ENCODE data around the gene URB2.
"Not testable (repeated sequence)": the region's sequence is repeated elsewhere in the genome, so short reads cannot be mapped to it uniquely, and the experiment has no call there.

URB2 gene

DNA sequence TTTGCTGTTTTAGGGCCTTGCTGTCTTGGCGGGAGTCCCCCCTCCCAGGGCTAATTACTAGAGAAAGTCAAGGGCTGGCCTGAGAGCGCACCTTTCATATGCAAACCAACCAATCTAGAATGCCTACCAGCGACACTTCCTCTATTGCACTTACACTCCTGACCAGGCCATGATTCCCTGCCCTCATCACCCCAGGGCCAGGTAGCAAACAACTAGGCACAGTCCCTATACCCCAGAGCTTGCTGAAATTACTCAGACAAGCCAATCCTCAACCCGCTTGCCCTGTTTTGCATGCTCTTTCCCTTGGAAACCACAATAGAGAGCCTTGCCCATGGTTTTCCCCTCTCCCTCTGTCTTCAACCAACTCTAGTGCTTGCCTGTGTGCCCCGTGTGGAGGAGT is 70.3 kb downstream of the URB2 start:
- no peak for DNase-seq

DNA sequence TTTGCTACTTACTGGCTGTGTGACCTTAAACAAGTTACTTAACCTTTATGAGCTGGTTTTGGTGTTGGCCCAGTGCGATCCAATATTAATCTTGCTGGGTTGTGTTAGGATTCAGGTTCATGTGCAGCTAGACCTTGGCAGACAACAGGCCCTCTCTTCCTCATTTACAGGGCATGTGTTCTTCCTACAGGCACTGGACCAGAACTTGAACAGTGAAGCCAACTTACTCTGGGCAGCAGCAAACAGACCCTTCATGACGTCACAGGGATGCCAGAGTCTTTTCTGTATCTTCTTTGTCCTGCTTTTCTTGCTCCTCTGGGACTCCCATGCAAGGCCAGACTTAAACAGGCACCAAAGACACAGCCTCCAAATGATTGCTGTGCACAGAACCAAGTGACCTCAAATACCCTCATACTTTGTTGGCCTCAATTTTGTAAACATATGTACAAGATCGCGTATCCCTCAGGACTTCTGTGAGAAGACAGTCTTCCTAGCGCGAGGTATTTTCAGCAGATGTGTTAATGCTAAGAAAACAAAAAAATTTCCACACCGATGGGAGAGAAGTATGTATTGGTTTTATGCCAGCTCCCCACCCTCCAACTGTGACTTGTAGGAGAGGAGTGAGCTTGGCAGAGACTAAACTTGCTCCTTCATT is 73.7 kb downstream of the URB2 start:
- DNase-seq, result no peak

GRCh38 chr1:229704157-229704556 is 78.1 kb downstream of the URB2 start:
- no peak for DNase-seq

DNA sequence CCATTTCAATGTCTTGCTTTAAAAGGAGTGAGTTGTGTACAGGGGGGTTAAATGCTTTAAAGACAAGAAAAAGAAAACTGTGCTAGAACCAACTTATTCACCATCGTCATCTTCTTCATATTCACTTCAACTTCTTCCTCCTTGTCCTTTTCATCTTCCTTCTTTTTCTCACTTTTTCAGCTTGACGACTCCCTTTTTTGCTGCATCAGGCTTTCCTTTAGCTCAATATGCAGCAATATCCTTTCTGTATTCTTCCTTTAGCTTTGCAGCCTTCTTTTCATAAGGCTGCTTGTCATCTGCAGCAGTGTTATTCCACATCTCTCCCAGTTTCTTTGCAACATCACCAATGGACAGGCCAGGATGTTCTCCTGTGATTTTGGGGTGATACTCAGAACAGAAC is 79.1 kb downstream of the URB2 start:
- not testable (repeated sequence) for DNase-seq

GRCh38 chr1:229707127-229707526 is 81.1 kb downstream of the URB2 start:
- DNase-seq, result not testable (repeated sequence)

DNA sequence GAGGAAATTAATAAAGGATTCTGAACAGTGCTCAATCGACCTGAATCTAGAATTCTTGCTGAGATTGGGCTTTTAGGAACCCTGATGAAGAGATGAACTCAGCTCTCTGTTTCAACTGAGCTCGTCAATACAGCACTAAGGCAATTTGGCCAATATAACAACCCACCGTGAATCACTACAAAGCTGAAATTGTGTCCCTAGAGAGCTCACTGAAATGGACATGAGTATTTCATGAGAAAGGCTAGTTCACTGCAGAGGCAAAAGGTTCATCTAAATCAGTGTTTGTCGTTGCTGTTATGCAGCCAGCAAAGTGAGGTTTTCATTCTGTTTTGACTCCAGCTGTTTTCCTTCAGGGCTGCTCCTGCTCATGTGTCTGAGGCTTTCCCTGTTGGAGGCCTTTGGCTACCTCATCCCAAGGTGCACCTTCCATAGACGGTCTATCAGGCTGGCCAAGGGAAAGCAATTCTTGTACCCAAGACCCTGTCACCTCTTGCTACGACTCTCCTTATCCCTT is 83.5 kb downstream of the URB2 start:
- no peak for DNase-seq
